ENCODE results near the gene MIA2. TPM values are rescaled to one million over a fixed set of nuclear protein-coding genes. Genes with fewer than 3 reads are reported as not detected.

The MIA2 gene
- total and polyA plus RNA-seq, 2 experiments from 2014 or later, result 9.5 to 10.9 TPM

DNA sequence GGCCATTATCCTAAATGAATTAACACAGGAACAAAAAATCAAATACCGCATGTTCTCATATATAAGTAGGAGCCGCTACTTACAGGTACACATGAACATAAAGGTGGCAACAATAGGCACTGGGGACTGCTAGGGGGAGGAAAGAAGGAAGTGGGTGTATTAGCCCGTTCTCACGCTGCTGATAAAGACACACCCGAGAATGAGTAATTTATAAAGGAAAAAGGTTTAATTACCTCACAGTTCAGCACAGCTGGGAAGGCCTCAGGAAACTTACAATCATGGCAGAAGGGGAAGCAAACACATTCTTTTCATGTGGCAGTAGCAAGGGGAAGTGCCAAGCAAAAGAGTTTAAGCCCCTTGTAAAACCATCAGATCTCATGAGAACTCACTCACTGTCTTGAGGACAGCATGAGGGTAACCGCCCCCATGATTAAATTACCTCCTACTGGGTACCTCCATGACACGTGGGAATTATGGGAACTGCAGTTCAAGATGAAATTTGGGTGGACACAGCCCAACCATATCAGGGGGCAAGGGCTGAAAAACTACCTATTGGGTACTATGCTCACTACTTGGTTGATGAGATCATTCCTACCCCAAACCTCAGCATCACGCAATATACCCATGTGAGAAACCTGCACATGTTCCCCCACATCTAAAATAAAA, 16.4 kb upstream of the MIA2 start:
- Mint-ChIP-seq H3K4me1 (peaks cover 7% of the 10 kb centered on the region; the same call in 2 of the 3 replicates), H3K27me3 (ENCODE audit: insufficient read depth, low read depth, poor library complexity) (peaks cover 1% of the 10 kb centered on the region), H3K36me3 (ENCODE audit: low read depth) (no peaks in the 10 kb centered on the region), H3K4me3 (no peak overlapping the region), H3K27ac (0 out of 2 replicates have a peak overlapping the region, but pooled peaks have one; percentile 14), H3K9me3 (no peaks in the 10 kb centered on the region)
- no peak overlapping the region for H3K27ac ChIP-seq (ENCODE audit: low read depth)
- H3F3A ChIP-seq (replicated peaks; ENCODE audit: low read depth), result no peaks in the 10 kb centered on the region
- H4K20me1 ChIP-seq (replicated peaks; ENCODE audit: insufficient read depth), result no peaks in the 10 kb centered on the region
- H3K4me3 ChIP-seq, result no peak overlapping the region
- H3K4me1 ChIP-seq (ENCODE audit: insufficient read depth), result no peaks in the 10 kb centered on the region
- ATAC-seq (no peak), DNase-seq (ENCODE audit: low spot score) (no peak)
- no peak for TF ChIP-seq JUNB (IDR thresholded peaks at IDR 0.05; ENCODE audit: unreplicated experiment)
- no peak for TF ChIP-seq CREB1 (CRISPR knock-in tag; IDR thresholded peaks at IDR 0.05; ENCODE audit: low read depth)
- TF ChIP-seq EZH2 (IDR thresholded peaks at IDR 0.05; ENCODE audit: low read depth, unreplicated experiment), result no peak
- TF ChIP-seq, protein P1, sequence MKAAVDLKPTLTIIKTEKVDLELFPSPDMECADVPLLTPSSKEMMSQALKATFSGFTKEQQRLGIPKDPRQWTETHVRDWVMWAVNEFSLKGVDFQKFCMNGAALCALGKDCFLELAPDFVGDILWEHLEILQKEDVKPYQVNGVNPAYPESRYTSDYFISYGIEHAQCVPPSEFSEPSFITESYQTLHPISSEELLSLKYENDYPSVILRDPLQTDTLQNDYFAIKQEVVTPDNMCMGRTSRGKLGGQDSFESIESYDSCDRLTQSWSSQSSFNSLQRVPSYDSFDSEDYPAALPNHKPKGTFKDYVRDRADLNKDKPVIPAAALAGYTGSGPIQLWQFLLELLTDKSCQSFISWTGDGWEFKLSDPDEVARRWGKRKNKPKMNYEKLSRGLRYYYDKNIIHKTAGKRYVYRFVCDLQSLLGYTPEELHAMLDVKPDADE (IDR thresholded peaks at IDR 0.05), result no peak
- no peak for TF ChIP-seq EZH2phosphoT487 (IDR thresholded peaks at IDR 0.05; ENCODE audit: unreplicated experiment)
- TF ChIP-seq ZNF331 (CRISPR knock-in tag; IDR thresholded peaks at IDR 0.05; ENCODE audit: low read depth), result no peak
- no peak for TF ChIP-seq POLR2AphosphoS5 (IDR thresholded peaks at IDR 0.05; ENCODE audit: low read depth)
- TF ChIP-seq STAT1 (IDR thresholded peaks at IDR 0.05; ENCODE audit: unreplicated experiment), result no peak
- no peak for TF ChIP-seq ZNF114 (CRISPR knock-in tag; IDR thresholded peaks at IDR 0.05)
- TF ChIP-seq NANOG (IDR thresholded peaks at IDR 0.05; ENCODE audit: borderline replicate concordance), result no peak
- TF ChIP-seq, protein P2, sequence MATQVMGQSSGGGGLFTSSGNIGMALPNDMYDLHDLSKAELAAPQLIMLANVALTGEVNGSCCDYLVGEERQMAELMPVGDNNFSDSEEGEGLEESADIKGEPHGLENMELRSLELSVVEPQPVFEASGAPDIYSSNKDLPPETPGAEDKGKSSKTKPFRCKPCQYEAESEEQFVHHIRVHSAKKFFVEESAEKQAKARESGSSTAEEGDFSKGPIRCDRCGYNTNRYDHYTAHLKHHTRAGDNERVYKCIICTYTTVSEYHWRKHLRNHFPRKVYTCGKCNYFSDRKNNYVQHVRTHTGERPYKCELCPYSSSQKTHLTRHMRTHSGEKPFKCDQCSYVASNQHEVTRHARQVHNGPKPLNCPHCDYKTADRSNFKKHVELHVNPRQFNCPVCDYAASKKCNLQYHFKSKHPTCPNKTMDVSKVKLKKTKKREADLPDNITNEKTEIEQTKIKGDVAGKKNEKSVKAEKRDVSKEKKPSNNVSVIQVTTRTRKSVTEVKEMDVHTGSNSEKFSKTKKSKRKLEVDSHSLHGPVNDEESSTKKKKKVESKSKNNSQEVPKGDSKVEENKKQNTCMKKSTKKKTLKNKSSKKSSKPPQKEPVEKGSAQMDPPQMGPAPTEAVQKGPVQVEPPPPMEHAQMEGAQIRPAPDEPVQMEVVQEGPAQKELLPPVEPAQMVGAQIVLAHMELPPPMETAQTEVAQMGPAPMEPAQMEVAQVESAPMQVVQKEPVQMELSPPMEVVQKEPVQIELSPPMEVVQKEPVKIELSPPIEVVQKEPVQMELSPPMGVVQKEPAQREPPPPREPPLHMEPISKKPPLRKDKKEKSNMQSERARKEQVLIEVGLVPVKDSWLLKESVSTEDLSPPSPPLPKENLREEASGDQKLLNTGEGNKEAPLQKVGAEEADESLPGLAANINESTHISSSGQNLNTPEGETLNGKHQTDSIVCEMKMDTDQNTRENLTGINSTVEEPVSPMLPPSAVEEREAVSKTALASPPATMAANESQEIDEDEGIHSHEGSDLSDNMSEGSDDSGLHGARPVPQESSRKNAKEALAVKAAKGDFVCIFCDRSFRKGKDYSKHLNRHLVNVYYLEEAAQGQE (IDR thresholded peaks at IDR 0.05; ENCODE audit: unreplicated experiment), result no peak
- no peak overlapping the region for H3K4me2 ChIP-seq
- no peaks in the 10 kb centered on the region for H3K9me2 ChIP-seq (ENCODE audit: insufficient read depth)
- H3K36me3 ChIP-seq (ENCODE audit: insufficient read depth), result no peaks in the 10 kb centered on the region
- no peaks in the 10 kb centered on the region for H3K79me2 ChIP-seq (replicated peaks; ENCODE audit: insufficient read depth)
- H3K27me3 ChIP-seq (ENCODE audit: insufficient read depth), result no peaks in the 10 kb centered on the region
- H2AFZ ChIP-seq, result peak overlapping the region; percentile 78; the same call in 1 of the 2 replicates
